ENCODE data around the gene NCAN.

The NCAN gene

GRCh38 chr19:19296953-19297689 is 85.4 kb downstream of the NCAN start:
- Histone ChIP-seq H3K9me3 (peaks cover 0 to 2% (median 0%) of the 10 kb centered on the region in 3 donors), H3K4me3 (no peak overlapping the region), H3K36me3 (peaks cover 32 to 79% (median 48%) of the 10 kb centered on the region in 3 donors), H3K27ac (no peak overlapping the region), H3K4me1 (no peaks in the 10 kb centered on the region), H3K27me3 (no peaks in the 10 kb centered on the region)
- no peak for TF ChIP-seq CTCF (IDR thresholded peaks at IDR 0.05)
- no peak for DNase-seq
- intact Hi-C loops (cut with DNase I; ENCODE audit: low total_unique reads), result no loop called here

- H3K4me3 ChIP-seq, result no peak overlapping the region
- DNase-seq, result no peak
These were observed 86.0 kb downstream of the NCAN start for GRCh38 chr19:19297759-19298158.

GRCh38 chr19:19300613-19301012 is 88.9 kb downstream of the NCAN start:
- H3K4me1 ChIP-seq, result no peaks in the 10 kb centered on the region
- H3K27ac ChIP-seq, result no peak overlapping the region
- no peak for TF ChIP-seq CTCF (IDR thresholded peaks at IDR 0.05)
- no peaks in the 10 kb centered on the region for H3K27me3 ChIP-seq
- intact Hi-C loops (cut with DNase I; ENCODE audit: low total_unique reads), result no loop called here
- no peak overlapping the region for H3K4me3 ChIP-seq
- DNase-seq, result no peak
- H3K36me3 ChIP-seq, result peaks cover 27 to 80% (median 56%) of the 10 kb centered on the region in 3 donors
- H3K9me3 ChIP-seq, result no peaks in the 10 kb centered on the region

More at GRCh38 chr19:19297759-19298158, 86.0 kb downstream of the NCAN start:
- Histone ChIP-seq H3K9me3 (peaks cover 0 to 2% (median 0%) of the 10 kb centered on the region in 3 donors), H3K4me1 (no peaks in the 10 kb centered on the region), H3K36me3 (peaks cover 27 to 79% (median 48%) of the 10 kb centered on the region in 3 donors), H3K27ac (no peak overlapping the region), H3K27me3 (no peaks in the 10 kb centered on the region)
- intact Hi-C loops (cut with DNase I; ENCODE audit: low total_unique reads), result no loop called here
- no peak for TF ChIP-seq CTCF (IDR thresholded peaks at IDR 0.05)

Measured in tibial artery (tissue), 4 donors.